ENCODE measurements around the gene HTRA1.

Gene HTRA1

GRCh38 chr10:122500726-122501125, 39.4 kb downstream of the HTRA1 start:
- Histone ChIP-seq H3K9me3 (replicated peaks in 1 of 11) (no peaks in the 10 kb centered on the region), H3K4me2 (no peak overlapping the region), H3K4me3 (no peak overlapping the region), H3K27ac (no peak overlapping the region), H3K27me3 (no peaks in the 10 kb centered on the region), H3K9ac (no peak overlapping the region), H4K20me1 (no peaks in the 10 kb centered on the region), H3K4me1 (peaks cover 0 to 21% (median 12%) of the 10 kb centered on the region in 10 experiments; a peak in 12 of 20 replicates), H3K36me3 (no peaks in the 10 kb centered on the region)
- TF ChIP-seq Cebpa-rat (IDR thresholded peaks at IDR 0.05), result no peak

GRCh38 chr10:122503012-122503411, 41.7 kb downstream of the HTRA1 start:
- H3K36me3 ChIP-seq, result no peaks in the 10 kb centered on the region
- H3K27ac ChIP-seq, result no peak overlapping the region
- H3K4me1 ChIP-seq, result peaks cover 0 to 18% (median 11%) of the 10 kb centered on the region in 10 experiments; a peak in 12 of 20 replicates
- H4K20me1 ChIP-seq, result no peaks in the 10 kb centered on the region
- no peaks in the 10 kb centered on the region for H3K9me3 ChIP-seq (replicated peaks in 1 of 11)
- no peak for TF ChIP-seq Cebpa-rat (IDR thresholded peaks at IDR 0.05)
- no peak overlapping the region for H3K4me3 ChIP-seq
- no peak overlapping the region for H3K9ac ChIP-seq
- no peaks in the 10 kb centered on the region for H3K27me3 ChIP-seq
- H3K4me2 ChIP-seq, result no peak overlapping the region

GRCh38 chr10:122503886-122504609, 42.7 kb downstream of the HTRA1 start:
- H3K27me3 ChIP-seq, result no peaks in the 10 kb centered on the region
- H3K4me3 ChIP-seq, result no peak overlapping the region
- no peaks in the 10 kb centered on the region for H4K20me1 ChIP-seq
- H3K4me1 ChIP-seq, result peaks cover 0 to 16% (median 11%) of the 10 kb centered on the region in 10 experiments; a peak in 14 of 20 replicates
- TF ChIP-seq Cebpa-rat (IDR thresholded peaks at IDR 0.05), result no peak
- no peaks in the 10 kb centered on the region for H3K9me3 ChIP-seq (replicated peaks in 1 of 11)
- peak overlapping the region in 1 of 11 experiments; percentile 12; a peak in 1 of 22 replicates for H3K27ac ChIP-seq
- H3K9ac ChIP-seq, result no peak overlapping the region; a peak in 1 of 22 replicates
- H3K36me3 ChIP-seq, result no peaks in the 10 kb centered on the region
- no peak overlapping the region; a peak in 1 of 22 replicates for H3K4me2 ChIP-seq

- H4K20me1 ChIP-seq, result no peaks in the 10 kb centered on the region
- no peaks in the 10 kb centered on the region for H3K27me3 ChIP-seq
- H3K9me3 ChIP-seq (replicated peaks in 1 of 11), result no peaks in the 10 kb centered on the region
- H3K36me3 ChIP-seq, result no peaks in the 10 kb centered on the region
- no peak overlapping the region for H3K4me2 ChIP-seq
- H3K27ac ChIP-seq, result no peak overlapping the region
- TF ChIP-seq Cebpa-rat (IDR thresholded peaks at IDR 0.05), result no peak
- H3K4me1 ChIP-seq, result peaks cover 0 to 16% (median 6%) of the 10 kb centered on the region in 10 experiments; a peak in 12 of 20 replicates
- no peak overlapping the region for H3K9ac ChIP-seq
- H3K4me3 ChIP-seq, result no peak overlapping the region
Measured at GRCh38 chr10:122504610-122504950, 43.2 kb downstream of the HTRA1 start.

GRCh38 chr10:122505011-122505410, 43.7 kb downstream of the HTRA1 start:
- Histone ChIP-seq H3K27me3 (no peaks in the 10 kb centered on the region), H3K4me1 (peaks cover 0 to 19% (median 9%) of the 10 kb centered on the region in 10 experiments; a peak in 10 of 20 replicates), H3K9ac (no peak overlapping the region), H3K9me3 (replicated peaks in 1 of 11) (no peaks in the 10 kb centered on the region), H3K36me3 (no peaks in the 10 kb centered on the region), H3K4me2 (no peak overlapping the region), H3K27ac (no peak overlapping the region), H3K4me3 (no peak overlapping the region), H4K20me1 (no peaks in the 10 kb centered on the region)
- no peak for TF ChIP-seq Cebpa-rat (IDR thresholded peaks at IDR 0.05)

GRCh38 chr10:122505885-122506645, 44.7 kb downstream of the HTRA1 start:
- H3K9me3 ChIP-seq (replicated peaks in 1 of 11), result no peaks in the 10 kb centered on the region
- peaks cover 0 to 22% (median 8%) of the 10 kb centered on the region in 10 experiments; a peak in 10 of 20 replicates for H3K4me1 ChIP-seq
- H3K4me3 ChIP-seq, result no peak overlapping the region
- H3K36me3 ChIP-seq, result no peaks in the 10 kb centered on the region
- H4K20me1 ChIP-seq, result no peaks in the 10 kb centered on the region
- no peaks in the 10 kb centered on the region for H3K27me3 ChIP-seq
- TF ChIP-seq Cebpa-rat (IDR thresholded peaks at IDR 0.05), result no peak
- H3K27ac ChIP-seq, result no peak overlapping the region
- H3K4me2 ChIP-seq, result no peak overlapping the region
- no peak overlapping the region for H3K9ac ChIP-seq

- no peak for TF ChIP-seq Cebpa-rat (IDR thresholded peaks at IDR 0.05)
- H3K9ac ChIP-seq, result no peak overlapping the region
- no peak overlapping the region for H3K4me3 ChIP-seq
- no peaks in the 10 kb centered on the region for H4K20me1 ChIP-seq
- no peaks in the 10 kb centered on the region for H3K27me3 ChIP-seq
- no peaks in the 10 kb centered on the region for H3K9me3 ChIP-seq (replicated peaks in 1 of 11)
- H3K36me3 ChIP-seq, result no peaks in the 10 kb centered on the region
- no peak overlapping the region for H3K4me2 ChIP-seq
- H3K27ac ChIP-seq, result no peak overlapping the region
- H3K4me1 ChIP-seq, result peaks cover 0 to 28% (median 16%) of the 10 kb centered on the region in 10 experiments; a peak in 17 of 20 replicates
Measured at GRCh38 chr10:122507616-122508015, 46.3 kb downstream of the HTRA1 start.

- Histone ChIP-seq H3K27ac (no peak overlapping the region), H3K4me3 (no peak overlapping the region), H3K4me2 (no peak overlapping the region), H3K4me1 (peaks cover 2 to 32% (median 20%) of the 10 kb centered on the region in 10 experiments), H3K36me3 (no peaks in the 10 kb centered on the region), H3K9ac (no peak overlapping the region), H3K27me3 (no peaks in the 10 kb centered on the region), H3K9me3 (replicated peaks in 1 of 11) (no peaks in the 10 kb centered on the region), H4K20me1 (no peaks in the 10 kb centered on the region)
- no peak for TF ChIP-seq Cebpa-rat (IDR thresholded peaks at IDR 0.05)
Measured at GRCh38 chr10:122508021-122508420, 46.7 kb downstream of the HTRA1 start.

- no peaks in the 10 kb centered on the region for H3K27me3 ChIP-seq
- H3K4me3 ChIP-seq, result no peak overlapping the region
- H3K9me3 ChIP-seq (replicated peaks in 1 of 11), result no peaks in the 10 kb centered on the region; a peak in 2 of 22 replicates
- no peaks in the 10 kb centered on the region for H3K36me3 ChIP-seq
- peaks cover 10 to 41% (median 33%) of the 10 kb centered on the region in 10 experiments for H3K4me1 ChIP-seq
- peak overlapping the region in 5 of 11 experiments; percentile 19 to 48 (median 43); a peak in 6 of 22 replicates for H3K27ac ChIP-seq
- H3K4me2 ChIP-seq, result peak overlapping the region in 4 of 11 experiments; percentile 3 to 43 (median 20); a peak in 5 of 22 replicates
- no peaks in the 10 kb centered on the region for H4K20me1 ChIP-seq
- 0 out of 22 replicates have a peak overlapping the region, but pooled peaks of 1 of the 11 experiments have one; percentile 5 for H3K9ac ChIP-seq
- TF ChIP-seq Cebpa-rat (IDR thresholded peaks at IDR 0.05), result no peak
Measured at GRCh38 chr10:122509323-122509722, 48.0 kb downstream of the HTRA1 start.
